ENCODE results near the gene NOP9. TPM values are rescaled to one million over a fixed set of nuclear protein-coding genes. Genes with fewer than 3 reads are reported as not detected.

NOP9 gene, protein sequence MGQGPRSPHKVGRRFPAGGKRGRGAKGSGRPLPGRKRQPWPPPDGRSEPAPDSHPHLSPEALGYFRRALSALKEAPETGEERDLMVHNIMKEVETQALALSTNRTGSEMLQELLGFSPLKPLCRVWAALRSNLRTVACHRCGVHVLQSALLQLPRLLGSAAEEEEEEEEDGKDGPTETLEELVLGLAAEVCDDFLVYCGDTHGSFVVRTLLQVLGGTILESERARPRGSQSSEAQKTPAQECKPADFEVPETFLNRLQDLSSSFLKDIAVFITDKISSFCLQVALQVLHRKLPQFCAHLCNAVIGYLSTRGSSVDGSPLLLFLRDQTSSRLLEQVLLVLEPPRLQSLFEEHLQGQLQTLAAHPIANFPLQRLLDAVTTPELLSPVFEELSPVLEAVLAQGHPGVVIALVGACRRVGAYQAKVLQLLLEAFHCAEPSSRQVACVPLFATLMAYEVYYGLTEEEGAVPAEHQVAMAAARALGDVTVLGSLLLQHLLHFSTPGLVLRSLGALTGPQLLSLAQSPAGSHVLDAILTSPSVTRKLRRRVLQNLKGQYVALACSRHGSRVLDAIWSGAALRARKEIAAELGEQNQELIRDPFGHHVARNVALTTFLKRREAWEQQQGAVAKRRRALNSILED
- total RNA-seq, result 10 to 100 TPM; 21.2 to 22.9 TPM

DNA sequence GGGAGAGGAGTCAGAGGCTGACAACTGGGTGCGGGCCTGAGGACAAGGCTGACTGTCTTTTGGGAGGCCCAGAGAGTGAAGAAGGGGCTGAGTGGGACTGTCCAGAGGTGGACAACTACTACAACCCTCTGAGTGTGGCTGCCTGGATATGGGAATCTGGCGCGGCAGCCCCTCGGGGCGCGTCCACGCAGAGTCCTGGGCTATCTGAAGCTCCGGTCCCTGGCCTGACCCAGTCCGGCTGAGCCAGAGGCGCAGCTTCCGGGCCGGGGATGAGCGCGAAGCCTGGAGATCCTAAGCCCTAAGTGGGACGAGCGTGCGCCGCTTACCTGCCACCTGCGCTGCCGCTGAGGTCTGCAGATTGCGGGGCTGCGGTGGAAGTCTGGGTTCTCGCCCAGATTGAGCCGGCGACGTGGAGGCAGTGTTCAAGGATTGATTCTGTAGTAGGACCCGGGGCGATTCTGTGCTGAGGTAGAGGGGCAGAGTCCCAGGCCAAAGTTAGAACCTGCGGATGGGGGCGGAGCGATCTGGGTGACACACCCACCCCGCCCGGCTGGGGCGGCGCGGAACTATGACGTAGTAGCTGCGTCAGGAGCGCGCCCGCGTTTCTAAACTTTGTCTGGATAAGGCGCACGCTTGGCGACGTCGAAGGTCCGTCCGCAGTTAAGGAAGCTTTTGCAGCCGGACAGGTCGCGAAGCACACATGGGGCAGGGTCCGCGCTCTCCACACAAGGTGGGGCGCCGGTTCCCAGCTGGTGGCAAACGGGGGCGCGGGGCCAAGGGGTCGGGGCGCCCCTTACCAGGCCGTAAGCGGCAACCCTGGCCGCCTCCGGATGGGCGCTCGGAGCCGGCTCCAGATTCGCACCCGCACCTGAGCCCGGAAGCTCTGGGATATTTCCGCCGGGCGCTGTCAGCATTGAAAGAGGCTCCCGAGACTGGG, at the start of gene NOP9, which contains the start of gene DHRS1:
Gene NOP9 (plus strand): TSS at position 596 of the 937 bp plus-strand sequence. CDS start 105 bp downstream, at position 701.
Gene DHRS1 (minus strand): TSS at position 526 of the 937 bp plus-strand sequence. CDS start 674 bp downstream, outside the sequence.
- WGBS, result under 1% methylated on average over 43 of the region's 75 CpGs
- peak; percentile 92 for DNase-seq (ENCODE audit: low spot score)
- Histone ChIP-seq H3K9me3 (no peaks in the 10 kb centered on the region), H3K4me3 (peak within 1 kb of the TSS; percentile 66 to 69), H3K27me3 (replicated peaks; ENCODE audit: insufficient read depth) (no peaks in the 10 kb centered on the region), H3K27ac (peak within 1 kb of the TSS; percentile 76 to 82), H3K36me3 (peaks cover 15 to 18% of the 10 kb centered on the region in 2 donors), H3K4me1 (replicated peaks) (peaks cover 14% of the 10 kb centered on the region)
- intact Hi-C loops (cut with DNase I), result loop anchor here (1.0 kb wide), 1 partner anchor 28 kb away; the partner anchor contains the start of gene RABGGTA
- TF ChIP-seq POLR2A (IDR thresholded peaks at IDR 0.05), result peak; percentile 86
- TF ChIP-seq, protein P1, sequence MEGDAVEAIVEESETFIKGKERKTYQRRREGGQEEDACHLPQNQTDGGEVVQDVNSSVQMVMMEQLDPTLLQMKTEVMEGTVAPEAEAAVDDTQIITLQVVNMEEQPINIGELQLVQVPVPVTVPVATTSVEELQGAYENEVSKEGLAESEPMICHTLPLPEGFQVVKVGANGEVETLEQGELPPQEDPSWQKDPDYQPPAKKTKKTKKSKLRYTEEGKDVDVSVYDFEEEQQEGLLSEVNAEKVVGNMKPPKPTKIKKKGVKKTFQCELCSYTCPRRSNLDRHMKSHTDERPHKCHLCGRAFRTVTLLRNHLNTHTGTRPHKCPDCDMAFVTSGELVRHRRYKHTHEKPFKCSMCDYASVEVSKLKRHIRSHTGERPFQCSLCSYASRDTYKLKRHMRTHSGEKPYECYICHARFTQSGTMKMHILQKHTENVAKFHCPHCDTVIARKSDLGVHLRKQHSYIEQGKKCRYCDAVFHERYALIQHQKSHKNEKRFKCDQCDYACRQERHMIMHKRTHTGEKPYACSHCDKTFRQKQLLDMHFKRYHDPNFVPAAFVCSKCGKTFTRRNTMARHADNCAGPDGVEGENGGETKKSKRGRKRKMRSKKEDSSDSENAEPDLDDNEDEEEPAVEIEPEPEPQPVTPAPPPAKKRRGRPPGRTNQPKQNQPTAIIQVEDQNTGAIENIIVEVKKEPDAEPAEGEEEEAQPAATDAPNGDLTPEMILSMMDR (IDR thresholded peaks at IDR 0.05), result peak in 1 of 4 experiments; percentile 30
- TF ChIP-seq POLR2AphosphoS5 (IDR thresholded peaks at IDR 0.05), result peak; percentile 96

DNA sequence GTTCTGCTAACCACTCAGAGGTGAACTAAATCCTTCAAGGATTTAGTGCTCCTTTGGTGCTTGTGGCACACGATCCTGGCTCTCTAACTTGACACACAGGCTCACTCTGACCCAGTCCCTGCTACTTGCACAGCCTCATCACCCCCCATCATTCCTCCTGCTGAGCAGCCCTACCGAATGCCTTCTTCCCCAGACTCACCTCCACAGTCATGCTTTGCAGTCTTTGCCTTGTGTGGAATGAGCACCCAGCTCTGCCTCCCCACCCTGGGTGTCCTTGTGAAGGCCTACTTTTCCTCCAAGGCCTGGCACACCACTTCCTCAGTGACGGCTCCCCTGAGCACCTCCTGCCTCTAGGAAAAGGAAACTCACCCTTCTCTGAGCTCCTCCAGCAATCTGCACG, 49.3 kb upstream of the NOP9 start:
- intact Hi-C loops (cut with DNase I), result no loop called here
- H3K36me3 ChIP-seq, result no peaks in the 10 kb centered on the region

DNA sequence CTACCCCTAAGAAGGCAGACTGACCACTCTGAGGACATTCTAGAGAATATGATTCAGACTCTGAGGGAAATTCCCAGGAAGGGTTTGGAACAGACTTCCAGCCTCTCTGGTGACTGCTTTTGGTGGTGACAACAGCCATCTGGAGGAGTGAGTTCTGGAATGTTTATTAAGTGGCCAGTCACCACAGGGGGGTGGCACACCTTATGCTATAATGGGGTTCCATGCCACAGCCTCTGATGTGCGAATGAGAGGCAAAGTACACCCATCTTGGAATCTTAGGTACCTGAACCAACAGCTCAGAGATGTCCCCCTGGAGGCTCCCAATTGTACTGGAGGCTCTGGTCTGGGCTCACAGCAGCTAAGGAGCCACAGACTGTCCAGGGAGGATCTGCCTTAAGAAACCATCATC, 47.8 kb upstream of the NOP9 start:
- no peak for DNase-seq (ENCODE audit: low spot score)
- Histone ChIP-seq H3K36me3 (no peaks in the 10 kb centered on the region), H3K27me3 (replicated peaks; ENCODE audit: insufficient read depth) (no peaks in the 10 kb centered on the region), H3K9me3 (no peaks in the 10 kb centered on the region), H3K4me1 (replicated peaks) (no peaks in the 10 kb centered on the region), H3K27ac (no peak overlapping the region), H3K4me3 (no peak overlapping the region)
- TF ChIP-seq POLR2A (IDR thresholded peaks at IDR 0.05) (no peak), POLR2AphosphoS5 (IDR thresholded peaks at IDR 0.05) (no peak)
- TF ChIP-seq, protein P1 (IDR thresholded peaks at IDR 0.05), result no peak
- 91% methylated on average over 1 of the region's 1 CpG for WGBS
- intact Hi-C loops (cut with DNase I), result no loop called here

More for the DNA sequence above, 49.3 kb upstream of the NOP9 start:
- Histone ChIP-seq H3K27me3 (replicated peaks; ENCODE audit: insufficient read depth) (no peaks in the 10 kb centered on the region), H3K4me3 (no peak overlapping the region), H3K27ac (no peak overlapping the region), H3K9me3 (no peaks in the 10 kb centered on the region), H3K4me1 (replicated peaks) (no peaks in the 10 kb centered on the region)
- TF ChIP-seq POLR2AphosphoS5 (IDR thresholded peaks at IDR 0.05), result no peak
- WGBS, result 57% methylated on average over 4 of the region's 4 CpGs
- no peak for DNase-seq (ENCODE audit: low spot score)

DNA sequence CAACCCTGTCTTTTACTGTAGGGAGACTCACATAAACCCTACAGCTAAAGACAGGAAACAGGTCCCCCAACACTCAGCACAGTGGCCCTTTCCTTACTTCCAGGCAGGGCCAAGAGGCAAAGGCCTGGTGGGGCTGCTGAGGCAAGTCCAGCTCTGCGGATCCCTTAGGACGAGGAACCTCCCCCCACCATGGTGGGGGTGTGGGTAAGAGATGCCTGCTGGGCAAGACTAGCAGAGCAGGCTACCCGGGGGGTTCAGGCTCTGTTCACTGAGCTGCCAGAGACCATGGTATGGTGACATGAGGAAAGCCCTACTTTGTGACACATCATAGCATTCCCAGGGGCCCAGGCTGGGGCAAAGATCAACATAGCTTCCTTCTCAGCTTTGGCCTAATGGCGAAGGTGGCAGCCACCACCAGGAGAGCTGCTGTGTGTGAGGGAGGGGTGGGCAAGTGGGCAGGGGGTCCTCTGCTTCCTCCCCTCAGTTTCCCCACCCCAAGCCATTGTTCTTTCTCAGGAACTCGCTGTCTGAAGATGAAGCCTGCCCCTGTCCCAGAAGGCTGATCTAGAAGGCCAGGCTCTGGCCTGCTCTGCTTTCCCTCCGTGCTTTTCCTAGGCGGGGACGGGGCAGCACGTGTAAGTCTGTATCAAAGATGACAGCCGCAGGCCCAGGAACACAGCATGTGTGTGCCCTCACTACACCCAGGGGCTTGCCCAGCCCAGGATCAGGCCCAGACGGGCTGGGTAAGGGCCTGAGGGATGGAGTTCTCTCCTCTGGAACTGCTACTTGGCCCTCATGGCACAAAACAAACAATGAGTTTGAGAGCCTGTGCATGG, 47.1 kb upstream of the NOP9 start:
- no peak overlapping the region for H3K4me3 ChIP-seq
- TF ChIP-seq POLR2A (IDR thresholded peaks at IDR 0.05) (no peak), POLR2AphosphoS5 (IDR thresholded peaks at IDR 0.05) (no peak)
- TF ChIP-seq, protein P1 (IDR thresholded peaks at IDR 0.05), result no peak
- no peaks in the 10 kb centered on the region for H3K4me1 ChIP-seq (replicated peaks)
- no peaks in the 10 kb centered on the region for H3K36me3 ChIP-seq
- no peak overlapping the region for H3K27ac ChIP-seq
- DNase-seq (ENCODE audit: low spot score), result no peak
- intact Hi-C loops (cut with DNase I), result no loop called here
- WGBS, result 75% methylated on average over 11 of the region's 11 CpGs
- no peaks in the 10 kb centered on the region for H3K27me3 ChIP-seq (replicated peaks; ENCODE audit: insufficient read depth)
- no peaks in the 10 kb centered on the region for H3K9me3 ChIP-seq
